Natural killer cell (primary cell): Measurements from ENCODE around the gene NAALADL2. TPM values are rescaled to one million over a fixed set of nuclear protein-coding genes. Genes with fewer than 3 reads are reported as not detected.

Experiments used
- ATAC-seq, 3 donors: fragments of 150-1000 bp in 2 of 3; fragments of 200-7000 bp in 1 of 3; cut with Tn5 transposase; 1 replicate in 1 of 3; 2 replicates in 2 of 3; pipeline ENCODE4 v1.10.0; 2021; ENCODE audit warnings: mild to moderate bottlenecking in 2 of 3, moderate library complexity in 2 of 3
- DNase-seq, 2 donors: peaks; one replicate each; pipeline versions ENCODE4 v3.0.0 to v3.0.0-alpha.2; 2013 to 2021; ENCODE audit warnings: mixed read lengths in 1 of 2
- H3K27ac ChIP-seq: one replicate; pipeline ENCODE4 v1.5.1; 2013; ENCODE audit warnings: mild to moderate bottlenecking, low read length
- H3K27me3 ChIP-seq: one replicate; pipeline ENCODE4 v1.6.1; 2013; ENCODE audit warnings: low read length; ENCODE audit not compliant: control insufficient read depth, insufficient read depth
- H3K36me3 ChIP-seq: one replicate; pipeline ENCODE4 v1.6.1; 2013; ENCODE audit warnings: low read length; ENCODE audit not compliant: control insufficient read depth, insufficient read depth
- H3K4me1 ChIP-seq: one replicate; pipeline ENCODE4 v1.6.1; 2013; ENCODE audit warnings: low read length; ENCODE audit not compliant: control insufficient read depth, insufficient read depth
- H3K4me3 ChIP-seq: one replicate; pipeline ENCODE4 v1.5.1; 2013; ENCODE audit warnings: low read length
- H3K9me3 ChIP-seq: one replicate; pipeline ENCODE4 v1.6.1; 2013; ENCODE audit warnings: low read length; ENCODE audit not compliant: control insufficient read depth, insufficient read depth
- H3K27ac Mint-ChIP-seq, 2 donors: one replicate each; pipeline ENCODE4 v1.8.0; 2022; ENCODE audit warnings: mild to moderate bottlenecking in 2 of 2, mixed read lengths in 2 of 2, moderate library complexity in 1 of 2
- H3K27me3 Mint-ChIP-seq, 2 donors: one replicate each; pipeline ENCODE4 v1.8.0; 2022; ENCODE audit warnings: low read depth in 2 of 2, mixed read lengths in 2 of 2
- H3K36me3 Mint-ChIP-seq: one replicate; pipeline ENCODE4 v1.8.0; 2022; ENCODE audit warnings: mixed read lengths
- H3K4me1 Mint-ChIP-seq, 2 donors: one replicate each; pipeline ENCODE4 v1.8.0; 2022; ENCODE audit warnings: mixed read lengths in 2 of 2
- H3K4me3 Mint-ChIP-seq: one replicate; pipeline ENCODE4 v1.8.0; 2022; ENCODE audit warnings: mild to moderate bottlenecking, moderate library complexity, mixed read lengths
- H3K9me3 Mint-ChIP-seq, 2 donors: one replicate each; pipeline ENCODE4 v1.8.0; 2022; ENCODE audit warnings: mixed read lengths in 2 of 2
- CTCF ChIP-seq: fragments of 200-600 bp; IDR thresholded peaks from one replicate; pipeline ENCODE4 v1.8.0; 2022; ENCODE audit warnings: antibody characterized with exemption
- WGBS: methylation state at CpG from one replicate; pipeline ENCODE4 v1.1.7; 2013; ENCODE audit warnings: missing lambda C conversion rate; ENCODE audit not compliant: insufficient coverage; 5-methylcytosine and 5-hydroxymethylcytosine counted together
- intact Hi-C: fragments of 100-400 bp; cut with micrococcal nuclease; formaldehyde crosslinking; loops from one replicate; pipeline ENCODE4 v1.14.2; 2022
- total RNA-seq, 4 donors: library from RNA; stranded (reverse); fragments of 120-200 nt in 1 of 4; gene quantifications; one replicate each; pipeline versions ENCODE4 v1.2.3 to v1.2.4, GENCODE V29; 2013 to 2022

The NAALADL2 gene
- total RNA-seq, 3 donors from 2014 or later (not counting 1 experiment from before 2014, with no cell fraction given): not detected

GRCh38 chr3:175389560-175389959 lies 530.4 kb downstream of the NAALADL2 start:
- H3K4me3 ChIP-seq: no peak overlapping the region
- peaks cover 2 to 14% of the 10 kb centered on the region in 2 donors for H3K9me3 Mint-ChIP-seq
- H3K27ac ChIP-seq: no peak overlapping the region
- no peaks in the 10 kb centered on the region for H3K4me1 ChIP-seq
- no peaks in the 10 kb centered on the region for H3K9me3 ChIP-seq
- no CpG with 5 or more reads among the region's 1 CpG for WGBS
- no peaks in the 10 kb centered on the region for H3K27me3 ChIP-seq
- no peaks in the 10 kb centered on the region for H3K36me3 Mint-ChIP-seq
- DNase-seq: no peak
- H3K4me3 Mint-ChIP-seq: no peak overlapping the region
- no peak for TF ChIP-seq CTCF
- H3K36me3 ChIP-seq: no peaks in the 10 kb centered on the region
- H3K27ac Mint-ChIP-seq: no peak overlapping the region
- no peaks in the 10 kb centered on the region for H3K4me1 Mint-ChIP-seq
- intact Hi-C loops: no loop called here
- no peaks in the 10 kb centered on the region for H3K27me3 Mint-ChIP-seq
- ATAC-seq: no peak

GRCh38 chr3:175391601-175392000 lies 532.5 kb downstream of the NAALADL2 start:
- DNase-seq (no peak), ATAC-seq (no peak)
- TF ChIP-seq CTCF: no peak
- H3K4me1 ChIP-seq: no peaks in the 10 kb centered on the region
- no peaks in the 10 kb centered on the region for H3K36me3 ChIP-seq
- no CpG with 5 or more reads among the region's 1 CpG for WGBS
- no peaks in the 10 kb centered on the region for H3K9me3 ChIP-seq
- no peak overlapping the region for H3K4me3 ChIP-seq
- no peaks in the 10 kb centered on the region for H3K36me3 Mint-ChIP-seq
- no peak overlapping the region for H3K4me3 Mint-ChIP-seq
- intact Hi-C loops: no loop called here
- no peak overlapping the region for H3K27ac Mint-ChIP-seq
- no peaks in the 10 kb centered on the region for H3K27me3 ChIP-seq
- no peak overlapping the region for H3K27ac ChIP-seq
- H3K9me3 Mint-ChIP-seq: peaks cover 1 to 19% of the 10 kb centered on the region in 2 donors
- no peaks in the 10 kb centered on the region for H3K4me1 Mint-ChIP-seq
- H3K27me3 Mint-ChIP-seq: no peaks in the 10 kb centered on the region

- TF ChIP-seq CTCF: no peak
- H3K27ac ChIP-seq: no peak overlapping the region
- no peaks in the 10 kb centered on the region for H3K36me3 ChIP-seq
- Mint-ChIP-seq H3K36me3 (no peaks in the 10 kb centered on the region), H3K27ac (no peak overlapping the region), H3K4me1 (no peaks in the 10 kb centered on the region), H3K9me3 (peaks cover 0 to 15% of the 10 kb centered on the region in 2 donors), H3K4me3 (no peak overlapping the region), H3K27me3 (no peaks in the 10 kb centered on the region)
- no peak for DNase-seq
- no peaks in the 10 kb centered on the region for H3K9me3 ChIP-seq
- ATAC-seq: no peak
- H3K4me3 ChIP-seq: no peak overlapping the region
- intact Hi-C loops: no loop called here
- WGBS: 44% methylated on average over 1 of the region's 4 CpGs
- no peaks in the 10 kb centered on the region for H3K27me3 ChIP-seq
- no peaks in the 10 kb centered on the region for H3K4me1 ChIP-seq
These were observed 533.5 kb downstream of the NAALADL2 start for GRCh38 chr3:175392653-175393052.

GRCh38 chr3:175397372-175397771 lies 538.2 kb downstream of the NAALADL2 start:
- Mint-ChIP-seq H3K4me3 (no peak overlapping the region), H3K36me3 (no peaks in the 10 kb centered on the region), H3K9me3 (peaks cover 4 to 14% of the 10 kb centered on the region in 2 donors), H3K4me1 (no peaks in the 10 kb centered on the region), H3K27me3 (no peaks in the 10 kb centered on the region), H3K27ac (no peak overlapping the region)
- no peaks in the 10 kb centered on the region for H3K27me3 ChIP-seq
- no peaks in the 10 kb centered on the region for H3K9me3 ChIP-seq
- ATAC-seq (no peak), DNase-seq (no peak)
- no peaks in the 10 kb centered on the region for H3K36me3 ChIP-seq
- TF ChIP-seq CTCF: no peak
- WGBS: 89% methylated on average over 3 of the region's 3 CpGs
- no peak overlapping the region for H3K4me3 ChIP-seq
- intact Hi-C loops: no loop called here
- H3K27ac ChIP-seq: no peak overlapping the region
- no peaks in the 10 kb centered on the region for H3K4me1 ChIP-seq
